ENCODE results near the gene ACOT6. TPM values are rescaled to one million over a fixed set of nuclear protein-coding genes. Genes with fewer than 3 reads are reported as not detected.

The ACOT6 gene
- total RNA-seq, 6 donors from 2014 or later = not detected

GRCh38 chr14:73661872-73662271 is 49.6 kb downstream of the ACOT6 start:
- Histone ChIP-seq H3K4me1 (no peaks in the 10 kb centered on the region), H3K27ac (no peak overlapping the region), H3K36me3 (peaks cover 0 to 26% (median 4%) of the 10 kb centered on the region in 4 donors), H3K27me3 (no peaks in the 10 kb centered on the region), H3K4me3 (no peak overlapping the region), H3K9me3 (no peaks in the 10 kb centered on the region)
- no peak for ATAC-seq (ENCODE audit: low FRiP score in 2 of 2)
- WGBS, 2 donors = 74 to 76% methylated on average over 2 of the region's 2 CpGs
- TF ChIP-seq POLR2AphosphoS5 (IDR thresholded peaks at IDR 0.05) (no peak), POLR2A (IDR thresholded peaks at IDR 0.05) (no peak), EP300 (IDR thresholded peaks at IDR 0.05) (no peak)
- TF ChIP-seq, protein P1, sequence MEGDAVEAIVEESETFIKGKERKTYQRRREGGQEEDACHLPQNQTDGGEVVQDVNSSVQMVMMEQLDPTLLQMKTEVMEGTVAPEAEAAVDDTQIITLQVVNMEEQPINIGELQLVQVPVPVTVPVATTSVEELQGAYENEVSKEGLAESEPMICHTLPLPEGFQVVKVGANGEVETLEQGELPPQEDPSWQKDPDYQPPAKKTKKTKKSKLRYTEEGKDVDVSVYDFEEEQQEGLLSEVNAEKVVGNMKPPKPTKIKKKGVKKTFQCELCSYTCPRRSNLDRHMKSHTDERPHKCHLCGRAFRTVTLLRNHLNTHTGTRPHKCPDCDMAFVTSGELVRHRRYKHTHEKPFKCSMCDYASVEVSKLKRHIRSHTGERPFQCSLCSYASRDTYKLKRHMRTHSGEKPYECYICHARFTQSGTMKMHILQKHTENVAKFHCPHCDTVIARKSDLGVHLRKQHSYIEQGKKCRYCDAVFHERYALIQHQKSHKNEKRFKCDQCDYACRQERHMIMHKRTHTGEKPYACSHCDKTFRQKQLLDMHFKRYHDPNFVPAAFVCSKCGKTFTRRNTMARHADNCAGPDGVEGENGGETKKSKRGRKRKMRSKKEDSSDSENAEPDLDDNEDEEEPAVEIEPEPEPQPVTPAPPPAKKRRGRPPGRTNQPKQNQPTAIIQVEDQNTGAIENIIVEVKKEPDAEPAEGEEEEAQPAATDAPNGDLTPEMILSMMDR (IDR thresholded peaks at IDR 0.05) = no peak
- DNase-seq = no peak

- no peak for DNase-seq
- no peaks in the 10 kb centered on the region for H3K4me1 ChIP-seq
- no peak overlapping the region for H3K27ac ChIP-seq
- no peaks in the 10 kb centered on the region for H3K27me3 ChIP-seq
- TF ChIP-seq, protein P1 (IDR thresholded peaks at IDR 0.05) = peak in 1 of 6 experiments; percentile 5
- no peak for TF ChIP-seq EP300 (IDR thresholded peaks at IDR 0.05)
- no peak for TF ChIP-seq POLR2A (IDR thresholded peaks at IDR 0.05)
- TF ChIP-seq POLR2AphosphoS5 (IDR thresholded peaks at IDR 0.05) = no peak
- peaks cover 0 to 26% (median 4%) of the 10 kb centered on the region in 4 donors for H3K36me3 ChIP-seq
- no peak overlapping the region for H3K4me3 ChIP-seq
- H3K9me3 ChIP-seq = no peaks in the 10 kb centered on the region
- ATAC-seq (ENCODE audit: low FRiP score in 2 of 2) = peak in 1 of 2 donors; percentile 93
- WGBS, 2 donors = 96 to 100% methylated on average over 1 of the region's 1 CpG
Measured at GRCh38 chr14:73662487-73662943, 50.2 kb downstream of the ACOT6 start.

GRCh38 chr14:73663548-73664212 is 51.4 kb downstream of the ACOT6 start:
- H3K4me1 ChIP-seq = no peaks in the 10 kb centered on the region
- ATAC-seq (ENCODE audit: low FRiP score in 2 of 2) = no peak
- DNase-seq = no peak
- H3K27ac ChIP-seq = no peak overlapping the region
- TF ChIP-seq POLR2AphosphoS5 (IDR thresholded peaks at IDR 0.05) (no peak), EP300 (IDR thresholded peaks at IDR 0.05) (no peak)
- no peak overlapping the region for H3K4me3 ChIP-seq
- H3K9me3 ChIP-seq = no peaks in the 10 kb centered on the region
- peaks cover 0 to 25% (median 3%) of the 10 kb centered on the region in 4 donors for H3K36me3 ChIP-seq
- no peaks in the 10 kb centered on the region for H3K27me3 ChIP-seq

DNA sequence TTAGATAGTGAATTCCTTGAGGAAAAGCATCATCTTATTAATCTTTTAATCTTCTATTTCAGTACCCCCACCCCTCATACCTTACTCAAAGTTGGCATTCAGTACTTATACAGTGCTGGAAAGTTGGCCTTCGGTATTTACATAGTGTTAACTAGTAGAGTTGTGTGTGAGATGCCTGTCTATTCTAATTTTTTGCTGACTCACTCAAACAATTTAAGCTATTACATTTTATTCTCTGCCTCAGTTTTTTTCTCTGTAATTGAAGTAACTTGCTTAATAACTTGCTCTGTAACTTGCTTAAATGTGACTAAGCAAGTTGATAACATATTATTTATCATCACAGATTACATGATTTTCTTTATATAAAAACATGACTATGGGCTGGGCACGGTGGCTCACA is 52.8 kb downstream of the ACOT6 start:
- WGBS, 2 donors = 94% methylated on average over 2 of the region's 2 CpGs
- H3K36me3 ChIP-seq = peaks cover 0 to 17% (median 1%) of the 10 kb centered on the region in 4 donors
- no peak overlapping the region for H3K4me3 ChIP-seq
- ATAC-seq (ENCODE audit: low FRiP score in 2 of 2) = no peak
- H3K4me1 ChIP-seq = no peaks in the 10 kb centered on the region
- DNase-seq = no peak
- H3K27ac ChIP-seq = no peak overlapping the region
- no peak for TF ChIP-seq POLR2A (IDR thresholded peaks at IDR 0.05)
- TF ChIP-seq EP300 (IDR thresholded peaks at IDR 0.05) = no peak
- no peak for TF ChIP-seq POLR2AphosphoS5 (IDR thresholded peaks at IDR 0.05)
- TF ChIP-seq, protein P1 (IDR thresholded peaks at IDR 0.05) = no peak
- H3K27me3 ChIP-seq = no peaks in the 10 kb centered on the region
- H3K9me3 ChIP-seq = no peaks in the 10 kb centered on the region

DNA sequence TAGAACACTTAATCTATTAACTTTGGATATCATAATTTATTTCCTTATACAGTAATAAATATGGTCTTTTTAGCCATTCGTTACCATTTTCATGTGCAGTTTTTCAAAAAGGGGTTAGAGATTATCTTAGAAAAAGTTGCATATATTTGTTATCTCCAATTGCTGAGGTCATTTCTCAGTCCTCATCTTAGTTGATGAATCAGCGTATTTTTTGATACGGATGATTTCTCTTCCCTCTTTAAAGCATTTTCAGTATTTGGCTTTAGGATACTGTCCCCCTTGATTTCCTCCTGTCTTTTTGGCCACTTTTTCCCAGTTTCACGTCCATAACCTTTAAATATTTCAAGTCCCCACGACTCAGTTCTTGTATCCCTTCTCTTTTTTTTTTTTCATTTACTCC is 54.3 kb downstream of the ACOT6 start:
- WGBS, 2 donors = 85 to 89% methylated on average over 5 of the region's 5 CpGs

More for the DNA sequence above, 54.3 kb downstream of the ACOT6 start:
- Histone ChIP-seq H3K4me3 (no peak overlapping the region), H3K9me3 (no peaks in the 10 kb centered on the region), H3K27me3 (no peaks in the 10 kb centered on the region), H3K27ac (no peak overlapping the region), H3K4me1 (no peaks in the 10 kb centered on the region), H3K36me3 (peaks cover 0 to 14% (median 0%) of the 10 kb centered on the region in 4 donors)
- TF ChIP-seq, protein P1 (IDR thresholded peaks at IDR 0.05) = no peak
- TF ChIP-seq EP300 (IDR thresholded peaks at IDR 0.05) (no peak), POLR2A (IDR thresholded peaks at IDR 0.05) (no peak), POLR2AphosphoS5 (IDR thresholded peaks at IDR 0.05) (no peak)
- no peak for ATAC-seq (ENCODE audit: low FRiP score in 2 of 2)
- no peak for DNase-seq

All from upper lobe of left lung (tissue), 6 donors.